Kidney glomerular epithelial cell (primary cell): ENCODE results near the gene PRPSAP2.
"Not testable (repeated sequence)": the region's sequence is repeated elsewhere in the genome, so short reads cannot be mapped to it uniquely, and the experiment has no call there.

ENCODE experiments used
- DNase-seq: peaks from one replicate; lab custom pipeline; 2025; lab: John Stamatoyannopoulos, UW

PRPSAP2 gene

DNA sequence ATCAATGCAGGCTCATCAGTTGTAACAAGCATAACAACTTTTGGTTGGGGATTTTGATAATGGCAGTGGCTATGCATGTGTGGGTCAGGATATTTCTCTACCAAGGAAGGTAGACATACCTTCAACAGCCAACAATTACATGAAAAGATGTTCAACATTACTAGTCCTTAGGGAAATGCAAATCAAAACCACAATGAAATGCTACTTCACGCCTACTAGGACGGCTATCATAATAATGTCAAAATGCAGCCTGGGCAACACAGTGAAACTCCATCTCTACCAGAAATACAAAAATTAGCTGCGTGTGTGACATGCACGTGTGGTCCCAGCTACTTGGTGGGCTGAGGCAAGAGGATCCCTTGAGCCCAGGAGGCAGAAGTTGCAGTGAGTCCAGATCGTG lies 86.7 kb downstream of the PRPSAP2 start:
- DNase-seq = no peak

DNA sequence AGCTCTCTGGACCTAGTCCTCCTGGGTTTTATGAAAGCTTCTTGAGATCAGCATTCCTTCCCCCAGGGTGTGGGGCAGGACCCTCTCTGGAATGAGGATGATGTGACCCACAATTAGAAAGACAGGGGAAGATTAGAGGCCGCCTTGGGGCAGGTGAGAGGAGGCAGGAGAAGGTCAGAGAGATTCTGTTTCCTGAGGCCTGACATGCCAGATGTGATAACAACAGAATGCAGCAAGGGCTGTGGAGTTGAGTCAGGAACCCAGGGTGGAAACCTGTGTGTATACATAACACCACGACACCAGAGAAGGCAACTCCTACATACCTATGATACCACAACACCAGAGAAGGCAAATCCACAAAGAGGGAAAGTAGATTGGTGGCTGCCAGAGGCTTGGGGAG lies 88.6 kb downstream of the PRPSAP2 start:
- DNase-seq = no peak

DNA sequence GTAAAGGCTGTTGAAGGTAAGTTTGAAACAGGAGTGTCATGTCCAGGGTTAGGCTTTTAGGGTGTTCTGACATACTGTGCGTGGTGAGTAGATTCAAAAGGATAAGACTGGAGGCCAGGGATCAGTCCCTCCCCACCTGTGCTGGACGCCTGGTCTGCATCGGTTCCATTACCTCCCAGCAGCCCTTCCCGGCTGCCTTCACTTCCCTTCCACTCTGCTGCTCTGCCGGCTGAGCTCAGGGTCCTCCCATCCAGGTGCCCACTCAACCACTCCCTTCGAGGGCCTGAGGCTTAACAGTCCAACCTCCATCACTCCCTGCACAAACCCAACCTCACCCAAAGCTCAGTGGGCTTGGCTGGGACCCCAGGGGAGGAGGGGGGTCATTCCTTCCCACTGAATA lies 89.9 kb downstream of the PRPSAP2 start:
- DNase-seq = no peak

DNA sequence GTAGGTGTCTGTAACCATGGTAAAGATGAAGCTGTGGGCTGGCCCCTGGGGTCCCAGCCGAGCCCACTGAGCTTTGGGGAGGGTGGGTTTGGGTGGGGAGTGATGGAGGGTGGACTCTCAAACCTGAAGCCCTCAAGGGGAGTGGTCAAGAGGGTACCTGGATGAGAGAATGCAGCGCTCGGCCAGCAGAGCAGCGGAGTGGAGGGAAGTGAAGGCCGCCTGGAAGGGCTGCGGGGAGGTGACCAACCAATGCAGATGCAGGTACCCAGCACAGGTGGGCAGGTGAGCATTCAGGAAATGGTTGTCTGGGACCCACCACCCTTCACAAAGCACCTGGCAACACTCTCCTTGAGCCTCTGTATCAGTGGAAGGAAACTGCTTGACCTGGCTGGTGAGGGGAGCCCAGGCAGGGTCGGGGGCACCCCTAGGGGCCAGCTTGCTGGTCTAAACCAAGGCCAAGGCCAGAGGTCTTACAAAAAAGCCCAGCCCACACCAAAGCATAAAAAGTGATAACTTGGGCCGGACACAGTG lies 90.6 kb downstream of the PRPSAP2 start:
- DNase-seq = no peak

DNA sequence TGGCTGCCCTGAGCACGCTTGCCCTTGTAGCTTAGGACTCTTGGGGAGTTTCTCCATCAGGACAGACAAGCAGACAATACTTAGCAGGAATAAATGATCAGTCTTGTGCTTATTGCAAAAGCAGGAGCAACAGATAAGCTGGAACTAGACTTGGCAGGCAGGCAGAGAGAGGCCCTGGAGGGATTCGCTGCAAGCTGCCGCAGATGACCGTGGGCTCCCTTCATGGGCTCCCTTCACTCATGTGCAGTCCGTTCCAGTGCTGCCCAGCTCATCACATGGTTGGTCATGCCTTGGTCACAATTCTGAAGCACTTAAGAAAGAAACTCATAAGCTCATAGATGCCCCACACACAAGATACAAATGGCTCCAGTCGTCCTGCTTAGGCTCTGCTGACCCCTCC lies 91.6 kb downstream of the PRPSAP2 start:
- no peak for DNase-seq

DNA sequence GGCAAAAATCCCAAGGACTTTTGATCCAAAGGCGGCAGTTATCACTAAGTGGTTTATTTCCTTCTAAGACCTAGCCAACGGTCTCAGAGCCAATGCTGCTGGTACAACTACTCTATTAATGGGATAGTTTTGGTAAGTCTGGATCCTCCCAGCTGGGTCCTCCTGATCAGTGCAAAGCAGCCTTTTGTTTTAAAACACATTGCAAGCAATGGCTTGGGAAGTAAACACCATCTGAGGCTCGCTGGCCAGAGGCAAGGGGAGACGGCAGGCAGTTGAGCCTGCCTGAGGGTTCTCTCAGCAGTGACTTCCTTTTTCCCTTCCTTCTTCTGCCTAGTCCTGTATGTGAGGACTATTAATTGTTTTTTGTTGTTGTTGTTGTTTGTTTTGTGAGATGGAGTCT lies 92.4 kb downstream of the PRPSAP2 start:
- DNase-seq = no peak

DNA sequence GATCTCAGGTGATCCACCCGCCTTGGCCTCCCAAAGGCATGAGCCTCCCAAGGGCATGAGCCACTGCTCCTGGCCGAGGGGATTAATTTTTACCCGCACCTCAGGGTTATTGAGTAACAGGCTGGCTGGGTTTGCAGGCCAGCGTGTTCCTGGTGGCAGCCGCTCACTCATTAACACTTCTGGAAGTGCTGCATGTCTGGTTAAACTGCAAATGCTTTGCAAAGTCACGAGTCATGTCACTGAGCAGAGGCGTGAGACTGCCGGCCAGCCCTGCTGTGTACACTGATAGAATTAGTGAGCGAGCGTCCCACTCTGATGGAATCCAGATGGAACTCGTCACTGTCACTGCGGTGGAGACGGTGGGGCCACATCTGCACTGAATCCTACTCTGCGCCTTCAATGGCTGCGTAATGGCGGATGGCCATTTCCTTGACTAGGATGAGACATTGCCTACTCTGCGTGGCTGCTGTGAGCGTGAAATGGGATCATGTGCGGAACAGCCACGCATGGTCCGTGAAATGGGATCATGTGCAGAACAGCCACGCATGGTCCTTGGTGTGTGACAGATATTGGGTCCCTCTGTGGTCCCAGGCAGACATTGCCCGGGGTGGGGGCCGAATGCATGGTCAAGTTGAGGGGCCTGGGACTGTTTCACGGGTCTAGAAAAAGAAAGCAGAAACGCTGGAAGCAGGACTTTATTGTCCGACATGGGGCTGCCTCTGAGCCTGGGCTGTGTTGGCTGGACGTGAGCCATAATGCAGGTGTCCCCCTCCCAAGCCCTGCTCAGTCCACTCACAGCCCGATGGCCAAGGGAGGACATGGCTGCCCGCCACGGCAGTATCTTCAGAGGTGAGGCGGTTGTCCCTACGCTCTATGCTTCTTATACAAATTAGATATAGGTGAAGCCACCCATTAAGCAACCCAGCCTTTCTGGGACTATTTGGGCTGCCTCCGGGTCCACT lies 93.3 kb downstream of the PRPSAP2 start:
- DNase-seq = peak; percentile 32

DNA sequence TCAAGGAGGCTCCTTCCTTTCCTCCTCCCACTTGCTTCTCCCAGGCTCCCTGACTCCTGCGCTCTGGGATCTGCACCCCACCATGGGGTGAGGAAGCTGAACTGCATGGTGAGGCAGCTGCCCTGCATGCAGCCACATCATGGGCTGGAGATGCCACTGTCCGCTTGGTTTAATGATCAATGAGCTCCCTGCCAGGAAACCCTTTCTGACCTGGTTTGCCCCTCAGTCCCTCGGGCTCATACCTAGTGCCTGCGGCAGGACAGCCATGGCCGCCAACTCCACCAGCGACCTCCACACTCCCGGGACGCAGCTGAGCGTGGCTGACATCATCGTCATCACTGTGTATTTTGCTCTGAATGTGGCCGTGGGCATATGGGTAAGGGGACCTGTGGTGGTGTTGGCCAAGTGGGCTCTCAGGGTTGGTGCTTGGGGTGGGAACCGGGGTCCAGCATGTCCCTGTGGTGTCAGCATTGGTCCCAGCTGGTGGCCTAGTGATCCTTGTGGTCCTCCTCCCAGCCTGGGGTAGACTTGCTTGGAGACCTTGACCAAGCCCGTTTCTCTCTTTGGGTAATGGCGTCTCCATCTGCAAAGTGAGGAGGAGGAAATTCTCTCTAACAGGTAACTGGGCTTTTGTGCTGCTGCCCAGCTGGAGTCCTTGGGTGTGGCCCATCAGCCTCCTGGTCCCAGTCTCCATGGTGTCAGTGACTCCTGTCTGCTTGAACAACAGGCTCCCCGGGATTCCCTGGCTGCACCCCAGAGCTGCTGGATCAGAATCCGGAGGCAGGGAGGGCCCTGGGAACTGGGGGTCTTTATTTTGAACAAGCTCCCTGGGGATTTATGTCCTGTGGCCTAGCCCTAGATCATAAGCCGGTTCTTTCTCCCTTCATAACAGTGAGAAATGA lies 94.3 kb downstream of the PRPSAP2 start, which contains the start of gene SLC5A10:
TSS of gene SLC5A10 (plus strand) at position 225 of the 902 bp plus-strand sequence. CDS start at position 266, 41 bp downstream.
- DNase-seq = no peak

DNA sequence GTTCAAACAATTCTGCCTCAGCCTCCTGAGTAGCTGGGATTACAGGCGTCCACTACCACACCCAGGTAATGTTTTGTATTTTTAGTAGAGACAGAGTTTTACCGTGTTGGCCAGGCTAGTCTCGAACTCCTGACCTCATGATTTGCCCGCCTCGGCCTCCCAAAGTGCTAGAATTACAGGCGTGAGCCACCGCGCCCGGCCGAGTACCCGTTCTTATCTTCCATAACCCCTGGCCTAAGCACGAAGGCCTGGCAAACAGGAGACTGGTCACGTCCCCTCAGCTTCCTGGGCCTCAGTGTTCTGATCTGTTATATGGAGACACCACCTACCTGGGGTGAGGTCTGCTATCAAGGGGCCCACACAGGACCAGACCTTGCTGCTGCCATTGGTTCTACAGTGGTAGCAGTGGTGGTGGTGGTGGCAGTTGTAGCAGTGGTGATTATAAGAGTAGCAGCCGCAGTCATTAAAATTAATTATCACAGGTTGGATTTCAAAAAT lies 95.3 kb downstream of the PRPSAP2 start:
- DNase-seq = no peak

DNA sequence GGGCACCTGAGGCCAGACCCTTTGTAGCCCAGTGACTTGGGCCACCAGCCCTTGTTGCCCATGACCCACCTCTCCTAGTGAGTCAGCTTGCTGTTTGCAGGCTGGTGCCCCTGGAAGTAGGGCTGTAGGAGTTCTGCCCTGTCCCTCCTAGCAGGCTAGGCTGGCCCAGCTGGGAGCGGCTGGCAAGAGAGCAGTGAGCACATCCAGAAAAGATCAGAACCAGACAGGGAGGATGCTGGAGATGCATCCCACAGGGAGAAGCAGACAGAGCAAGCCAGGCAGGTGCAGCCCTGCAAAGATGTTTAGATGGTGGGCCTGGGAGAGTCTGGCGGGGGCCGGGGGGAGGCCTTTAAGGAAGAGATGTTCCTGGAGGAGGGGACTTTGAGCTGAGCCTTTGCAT lies 96.4 kb downstream of the PRPSAP2 start:
- DNase-seq = no peak

DNA sequence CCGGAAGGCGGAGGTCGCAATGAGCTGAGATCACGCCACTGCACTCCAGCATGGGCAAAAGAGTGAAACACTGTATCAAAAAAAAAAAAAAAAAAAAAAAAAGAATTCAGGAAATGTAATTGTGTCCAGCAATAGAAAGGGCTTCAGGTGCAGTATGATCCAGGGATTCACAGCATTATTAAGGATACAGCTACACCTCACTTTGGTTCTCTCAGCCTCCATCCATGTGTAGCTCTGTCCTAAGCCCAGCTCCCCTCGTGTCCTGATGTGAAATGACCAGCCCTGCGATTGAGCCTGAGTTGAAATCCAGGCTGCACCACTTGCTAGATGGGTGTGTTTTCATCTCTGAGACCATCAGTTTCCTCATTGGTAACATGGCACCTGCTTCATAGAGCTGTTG lies 97.1 kb downstream of the PRPSAP2 start:
- no peak for DNase-seq

DNA sequence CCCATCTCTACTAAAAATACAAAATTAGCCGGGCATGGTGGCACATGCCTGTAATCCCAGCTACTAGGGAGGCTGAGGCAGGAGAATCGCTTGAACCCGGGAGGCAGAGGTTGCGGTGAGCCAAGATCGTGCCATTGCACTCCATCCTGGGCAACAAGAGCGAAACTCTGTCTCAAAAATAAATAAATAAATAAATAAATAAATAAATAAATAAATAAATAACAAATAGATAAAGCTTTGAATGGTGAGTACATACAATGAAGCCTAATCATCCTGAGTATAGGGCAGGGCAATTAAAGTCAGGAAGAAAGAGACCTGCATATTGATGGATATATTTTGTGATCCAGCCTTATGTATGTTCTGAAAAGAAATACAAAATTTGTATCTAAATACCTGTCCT lies 98.1 kb downstream of the PRPSAP2 start:
- DNase-seq = not testable (repeated sequence)

DNA sequence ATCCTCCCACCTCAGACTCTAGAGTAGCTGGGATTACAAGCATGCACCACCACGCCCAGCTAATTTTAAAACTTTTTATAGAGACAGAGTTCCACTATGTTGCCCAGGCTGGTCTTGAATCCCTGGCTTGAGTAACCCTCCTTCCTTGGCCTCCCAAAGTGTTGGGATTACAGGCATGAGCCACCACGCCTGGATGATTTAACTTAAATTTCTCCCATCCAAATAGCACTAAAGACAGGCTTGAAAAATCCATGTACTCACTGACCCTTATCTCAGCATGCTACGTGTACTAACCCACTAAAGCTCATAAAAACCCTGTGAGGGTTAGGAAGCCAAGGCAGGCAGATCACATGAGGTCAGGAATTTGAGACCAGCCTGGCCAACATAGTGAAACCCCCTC lies 98.7 kb downstream of the PRPSAP2 start:
- DNase-seq = no peak

DNA sequence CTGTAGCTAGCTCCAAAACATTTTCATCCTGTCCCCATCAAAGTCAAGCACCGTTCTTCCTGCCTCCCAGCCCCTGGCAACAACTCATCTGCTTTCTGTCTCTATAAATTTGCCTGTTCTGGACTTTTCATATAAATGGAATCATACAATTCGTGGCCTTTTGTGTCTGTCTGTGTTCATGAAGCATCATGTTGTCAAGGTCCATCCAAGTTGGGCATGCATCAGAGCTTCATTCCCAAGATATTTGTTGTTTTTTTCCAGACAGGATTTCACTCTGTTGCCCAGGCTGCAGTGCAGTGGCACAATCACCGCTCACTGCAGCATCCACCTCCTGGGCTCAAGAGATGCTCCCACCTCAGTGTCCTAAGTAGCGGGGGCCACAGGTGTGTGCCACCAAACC lies 99.9 kb downstream of the PRPSAP2 start:
- DNase-seq = no peak

DNA sequence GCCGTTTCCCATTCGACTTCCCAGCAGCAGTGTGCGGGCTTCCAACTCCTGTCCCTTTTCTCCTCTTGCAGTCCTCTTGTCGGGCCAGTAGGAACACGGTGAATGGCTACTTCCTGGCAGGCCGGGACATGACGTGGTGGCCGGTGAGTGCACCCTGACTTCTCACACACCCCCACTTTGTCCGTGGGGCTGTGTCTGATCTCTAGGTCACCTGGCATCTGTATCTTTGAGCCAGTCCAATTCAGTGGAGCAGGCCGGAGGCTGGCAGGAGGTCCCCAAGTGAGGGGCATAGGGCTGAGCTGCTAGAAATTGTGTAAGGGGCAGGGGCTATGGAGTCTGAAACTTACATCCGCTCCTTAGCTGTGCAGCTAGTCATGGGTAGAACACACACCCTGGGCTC lies 100.7 kb downstream of the PRPSAP2 start:
- DNase-seq = no peak

DNA sequence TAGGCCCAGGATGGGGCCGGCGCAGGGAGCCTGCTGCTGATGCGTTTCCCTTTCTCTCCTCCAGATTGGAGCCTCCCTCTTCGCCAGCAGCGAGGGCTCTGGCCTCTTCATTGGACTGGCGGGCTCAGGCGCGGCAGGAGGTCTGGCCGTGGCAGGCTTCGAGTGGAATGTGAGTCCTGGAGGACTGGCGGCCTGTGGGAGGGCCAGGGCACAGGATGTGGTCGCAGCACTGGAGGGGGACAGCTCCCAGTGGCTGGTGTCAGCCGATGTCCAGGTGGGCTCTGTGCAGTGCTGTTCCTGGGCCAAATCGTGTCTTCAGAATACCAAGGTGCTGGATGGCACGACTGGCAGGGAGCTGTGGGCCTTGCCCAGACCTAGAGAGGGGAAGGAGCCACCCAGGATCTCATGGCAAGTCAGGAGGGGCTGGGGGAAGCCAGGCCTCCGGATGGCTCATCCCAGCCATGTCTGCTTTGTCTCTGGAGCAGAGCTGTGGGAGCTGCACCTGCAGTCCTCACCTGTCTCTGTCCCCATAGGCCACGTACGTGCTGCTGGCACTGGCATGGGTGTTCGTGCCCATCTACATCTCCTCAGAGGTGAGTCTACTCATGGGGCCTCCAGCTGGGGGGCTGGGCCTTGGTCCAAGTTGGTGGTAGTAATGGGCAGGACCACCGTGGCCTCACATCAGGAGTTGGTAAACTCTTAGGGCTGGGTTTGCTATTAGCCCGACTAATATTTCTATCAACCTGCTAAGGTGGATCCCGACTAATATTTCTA lies 101.3 kb downstream of the PRPSAP2 start:
- no peak for DNase-seq

DNA sequence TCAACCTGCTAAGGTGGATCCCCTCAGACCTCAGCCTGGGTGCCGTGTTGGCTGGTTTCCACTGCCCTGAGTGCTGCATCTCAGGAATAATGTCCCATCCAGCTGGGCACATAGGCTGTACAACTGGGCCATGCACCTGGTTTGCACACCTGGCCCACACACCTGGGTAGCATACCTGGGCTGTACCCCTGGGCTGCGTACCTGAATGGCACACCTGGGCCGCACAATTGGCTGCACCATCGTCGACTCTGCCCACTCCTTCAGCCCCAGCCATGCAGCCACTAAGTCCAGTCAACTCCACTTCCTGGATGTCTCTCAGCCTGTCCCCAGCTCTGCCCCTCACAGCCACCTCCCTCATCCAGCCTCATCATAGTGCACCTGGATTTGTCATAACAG lies 101.9 kb downstream of the PRPSAP2 start:
- DNase-seq = no peak

DNA sequence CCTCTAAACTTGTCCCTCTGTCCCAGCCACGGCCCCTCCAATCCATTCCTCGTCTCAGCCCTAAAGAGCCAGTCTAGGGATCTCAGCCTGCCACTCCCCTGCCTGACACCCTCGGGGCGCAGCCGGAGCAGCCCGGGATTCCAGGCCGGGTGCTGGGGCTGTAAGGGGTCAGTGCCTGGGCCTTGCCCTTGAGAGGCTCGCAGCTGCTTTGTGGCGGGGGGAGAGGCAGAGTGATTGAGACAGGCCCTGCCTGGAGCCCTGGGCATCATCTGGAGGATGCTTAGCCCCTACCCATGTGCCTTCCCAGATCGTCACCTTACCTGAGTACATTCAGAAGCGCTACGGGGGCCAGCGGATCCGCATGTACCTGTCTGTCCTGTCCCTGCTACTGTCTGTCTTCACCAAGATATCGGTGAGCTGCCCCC lies 102.3 kb downstream of the PRPSAP2 start:
- no peak for DNase-seq

DNA sequence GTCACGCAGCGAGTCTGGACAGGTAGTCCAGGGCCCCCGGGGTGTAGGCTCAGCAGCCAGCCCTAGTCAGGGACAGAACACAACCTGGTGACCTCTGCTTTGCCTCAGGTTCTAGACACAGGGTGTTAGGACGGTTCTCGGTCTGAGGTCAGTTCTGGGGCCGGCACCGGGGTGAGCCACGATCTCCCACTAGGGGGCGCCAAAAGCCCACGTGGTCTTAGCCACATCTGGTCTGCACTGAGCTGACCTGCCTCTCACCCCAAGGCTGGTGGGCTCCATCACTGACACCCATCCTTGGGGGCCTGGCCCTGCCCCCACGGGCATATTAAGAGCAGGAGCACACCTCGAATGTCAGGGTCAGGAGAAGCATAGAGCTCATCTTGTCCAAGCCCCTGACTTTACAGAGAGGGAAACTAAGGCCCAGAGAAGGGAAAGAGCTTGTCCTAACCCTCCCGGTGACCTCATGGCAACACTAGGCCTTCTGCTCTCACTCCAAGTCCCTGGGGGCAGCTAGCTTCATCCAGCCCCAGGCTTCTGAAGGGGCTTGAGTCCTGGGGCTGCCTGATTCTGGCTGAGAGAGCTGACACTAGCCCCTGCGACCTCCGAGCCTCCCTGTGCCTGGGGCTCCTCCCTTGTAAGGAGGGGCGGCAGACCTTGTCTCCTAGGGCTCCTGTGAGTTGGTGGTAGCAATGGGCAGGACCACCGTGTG lies 103.0 kb downstream of the PRPSAP2 start:
- DNase-seq = peak; percentile 38

DNA sequence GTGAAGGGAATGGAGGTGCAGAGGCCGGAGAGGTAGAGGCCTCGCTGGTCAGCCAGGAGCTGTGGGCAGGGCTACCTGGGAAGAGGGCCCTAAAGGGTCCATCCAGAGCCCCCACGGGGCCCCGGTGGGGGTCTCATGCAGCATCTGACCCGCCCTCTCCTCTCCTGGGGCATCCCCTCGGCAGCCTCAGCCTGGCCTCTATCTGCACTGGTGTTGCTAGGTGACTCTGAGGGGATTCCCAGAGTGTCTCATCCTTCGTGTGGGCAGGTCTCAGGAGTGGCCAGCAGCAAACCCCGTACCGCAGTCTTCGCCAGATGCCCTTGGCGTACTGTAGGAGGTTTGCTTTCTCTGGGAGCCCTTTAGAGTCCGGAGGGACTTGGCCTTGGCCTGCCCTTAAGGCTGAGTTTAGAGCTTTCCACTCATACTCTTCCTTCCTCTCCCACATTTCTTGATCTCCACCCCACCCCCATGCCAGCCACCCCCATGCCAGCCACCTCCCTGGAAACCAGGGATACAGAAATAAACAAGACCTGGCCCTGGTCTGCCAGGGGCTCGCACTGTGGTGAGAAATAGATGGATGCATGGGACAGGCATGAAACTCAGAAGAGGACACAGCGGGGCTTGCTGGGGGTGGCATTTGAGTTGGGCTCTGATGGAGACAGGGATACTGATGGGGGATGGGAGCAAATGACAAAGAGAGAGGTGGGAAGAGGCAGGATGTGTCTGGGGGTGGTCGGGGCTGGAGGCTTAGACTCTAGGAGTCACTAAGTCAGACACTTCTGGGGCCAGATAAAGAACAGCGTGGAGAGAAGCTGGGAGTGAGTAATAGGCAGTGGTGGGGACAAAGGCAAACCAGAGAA lies 103.9 kb downstream of the PRPSAP2 start:
- peak; percentile 65 for DNase-seq
